Measurements from ENCODE around the gene MRTO4. TPM values are rescaled to one million over a fixed set of nuclear protein-coding genes. Genes with fewer than 3 reads are reported as not detected.
A peak's percentile ranks its signal among the peaks of the same experiment; 100 is the strongest.

Gene MRTO4
- total and polyA plus RNA-seq, 2 experiments from 2014 or later: 37.1 to 38.4 TPM

- Histone ChIP-seq H3K79me2 (ENCODE audit: insufficient read depth) (peaks cover 31% of the 10 kb centered on the region), H4K20me1 (ENCODE audit: insufficient read depth) (no peaks in the 10 kb centered on the region; the same call in 1 of the 2 replicates), H3F3A (ENCODE audit: insufficient read depth) (no peaks in the 10 kb centered on the region), H3K4me3 (no peak overlapping the region), H3K9ac (no peak overlapping the region), H3K9me3 (ENCODE audit: low read depth) (no peaks in the 10 kb centered on the region), H3K27me3 (replicated peaks; ENCODE audit: insufficient read depth) (no peaks in the 10 kb centered on the region), H3K36me3 (ENCODE audit: low read depth) (peaks cover 33% of the 10 kb centered on the region; the same call in 1 of the 2 replicates), H3K4me2 (ENCODE audit: unreplicated experiment) (no peak overlapping the region), H3K4me1 (ENCODE audit: insufficient read depth) (peaks cover 11% of the 10 kb centered on the region), H3K27ac (no peak overlapping the region), H2AFZ (no peak overlapping the region), H3K9me2 (ENCODE audit: insufficient read depth) (no peaks in the 10 kb centered on the region)
- DNase-seq: no peak
- TF ChIP-seq EZH2 (IDR thresholded peaks at IDR 0.05; ENCODE audit: insufficient read depth, poor library complexity, severe bottlenecking) (no peak), EZH2phosphoT487 (IDR thresholded peaks at IDR 0.05; ENCODE audit: insufficient read depth, low read depth) (no peak)
- in situ Hi-C loops (cut with MboI): no loop called here
- WGBS, 2 experiments (ENCODE audit: low coverage in 1 of 2, low lambda C conversion rate in 2 of 2, missing lambda C conversion rate in 2 of 2): 81 to 87% methylated on average over 5 to 6 of the region's 6 CpGs
These were observed 55.3 kb downstream of the MRTO4 start for GRCh38 chr1:19306941-19307340.

DNA sequence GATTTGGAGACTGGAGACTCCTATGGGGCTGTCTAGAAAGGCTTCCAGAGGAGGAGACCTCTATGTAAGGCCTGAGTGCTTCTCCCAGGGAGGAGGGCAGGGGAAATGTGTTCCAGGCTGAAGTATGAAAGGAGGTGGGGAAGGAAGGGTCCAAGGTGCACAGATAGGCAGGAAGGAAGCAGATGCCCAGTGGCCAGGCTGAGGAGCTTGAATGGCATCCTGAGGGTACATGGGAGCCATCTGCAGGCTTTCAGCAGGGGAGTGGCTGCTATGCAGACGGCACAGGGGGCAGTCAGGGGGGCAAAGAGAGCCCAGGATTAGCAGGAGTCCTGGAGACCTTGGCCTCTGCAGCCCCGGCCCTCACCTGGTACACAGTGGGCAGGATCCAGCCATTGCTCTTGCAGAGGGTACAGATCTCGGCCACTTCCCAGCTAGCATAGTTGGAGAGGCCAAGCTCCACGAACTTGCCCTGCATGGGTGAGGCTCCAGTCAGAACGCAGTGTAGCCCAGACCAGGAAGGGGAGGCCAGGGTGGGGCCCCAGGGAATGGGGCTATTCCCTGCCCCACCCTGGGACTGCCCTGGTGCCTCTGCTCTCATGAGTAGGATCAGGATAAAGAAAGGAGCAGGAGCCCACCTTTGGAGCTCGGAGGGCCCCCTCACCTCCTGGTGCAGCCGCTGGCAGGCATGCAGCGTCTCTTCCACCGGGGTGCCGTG is 56.3 kb downstream of the MRTO4 start:
- Histone ChIP-seq H3K79me2 (ENCODE audit: insufficient read depth) (peaks cover 31% of the 10 kb centered on the region), H3K9ac (no peak overlapping the region), H3K9me3 (ENCODE audit: low read depth) (no peaks in the 10 kb centered on the region), H3K36me3 (ENCODE audit: low read depth) (peaks cover 31% of the 10 kb centered on the region; the same call in 1 of the 2 replicates), H3F3A (ENCODE audit: insufficient read depth) (0 out of 2 replicates have a peak, but pooled peaks cover 3% of the 10 kb centered on the region), H3K4me2 (ENCODE audit: unreplicated experiment) (no peak overlapping the region), H3K4me3 (no peak overlapping the region), H3K4me1 (ENCODE audit: insufficient read depth) (peaks cover 15% of the 10 kb centered on the region), H2AFZ (no peak overlapping the region), H3K27me3 (replicated peaks; ENCODE audit: insufficient read depth) (no peaks in the 10 kb centered on the region), H3K27ac (no peak overlapping the region), H4K20me1 (ENCODE audit: insufficient read depth) (no peaks in the 10 kb centered on the region; the same call in 1 of the 2 replicates), H3K9me2 (ENCODE audit: insufficient read depth) (no peaks in the 10 kb centered on the region)
- no peak for DNase-seq
- 89% methylated on average over 10 of the region's 10 CpGs for WGBS, 2 experiments (ENCODE audit: low coverage in 1 of 2, low lambda C conversion rate in 2 of 2, missing lambda C conversion rate in 2 of 2)
- in situ Hi-C loops (cut with MboI): no loop called here
- TF ChIP-seq EZH2 (IDR thresholded peaks at IDR 0.05; ENCODE audit: insufficient read depth, poor library complexity, severe bottlenecking) (no peak), EZH2phosphoT487 (IDR thresholded peaks at IDR 0.05; ENCODE audit: insufficient read depth, low read depth) (no peak)

DNA sequence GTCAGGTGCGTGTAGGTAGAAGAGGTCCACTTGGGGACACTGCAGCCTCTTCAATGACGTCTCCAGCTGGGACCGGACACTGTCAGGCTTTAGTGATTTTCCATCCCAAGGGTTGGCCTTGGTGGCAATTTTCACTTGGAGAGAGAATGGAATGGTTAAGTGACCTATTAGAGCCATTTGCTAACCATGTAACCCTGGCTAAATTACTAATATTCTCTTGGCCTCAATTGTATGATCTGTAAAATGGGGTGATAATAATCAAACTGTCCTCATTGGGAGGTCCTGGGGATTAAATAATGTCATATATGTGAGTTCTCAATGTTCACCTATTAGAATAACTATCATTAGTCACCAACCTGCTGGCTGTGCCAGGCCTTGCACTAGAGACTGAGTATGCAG is 56.9 kb downstream of the MRTO4 start:
- H3K4me1 ChIP-seq (ENCODE audit: insufficient read depth): peaks cover 16% of the 10 kb centered on the region
- in situ Hi-C loops (cut with MboI): no loop called here
- no peak overlapping the region for H3K4me3 ChIP-seq
- WGBS, 2 experiments (ENCODE audit: low coverage in 1 of 2, low lambda C conversion rate in 2 of 2, missing lambda C conversion rate in 2 of 2): 96 to 97% methylated on average over 3 of the region's 3 CpGs
- H3K9me2 ChIP-seq (ENCODE audit: insufficient read depth): no peaks in the 10 kb centered on the region
- TF ChIP-seq EZH2phosphoT487 (IDR thresholded peaks at IDR 0.05; ENCODE audit: insufficient read depth, low read depth) (no peak), EZH2 (IDR thresholded peaks at IDR 0.05; ENCODE audit: insufficient read depth, poor library complexity, severe bottlenecking) (no peak)
- peaks cover 35% of the 10 kb centered on the region for H3K79me2 ChIP-seq (ENCODE audit: insufficient read depth)
- no peak overlapping the region for H3K9ac ChIP-seq
- no peaks in the 10 kb centered on the region for H3K27me3 ChIP-seq (replicated peaks; ENCODE audit: insufficient read depth)
- no peak overlapping the region for H3K4me2 ChIP-seq (ENCODE audit: unreplicated experiment)
- H3K9me3 ChIP-seq (ENCODE audit: low read depth): no peaks in the 10 kb centered on the region
- 0 out of 2 replicates have a peak, but pooled peaks cover 8% of the 10 kb centered on the region for H3F3A ChIP-seq (ENCODE audit: insufficient read depth)
- DNase-seq: no peak
- H4K20me1 ChIP-seq (ENCODE audit: insufficient read depth): no peaks in the 10 kb centered on the region; the same call in 1 of the 2 replicates
- peaks cover 26% of the 10 kb centered on the region; the same call in 1 of the 2 replicates for H3K36me3 ChIP-seq (ENCODE audit: low read depth)
- no peak overlapping the region for H2AFZ ChIP-seq
- H3K27ac ChIP-seq: no peak overlapping the region

DNA sequence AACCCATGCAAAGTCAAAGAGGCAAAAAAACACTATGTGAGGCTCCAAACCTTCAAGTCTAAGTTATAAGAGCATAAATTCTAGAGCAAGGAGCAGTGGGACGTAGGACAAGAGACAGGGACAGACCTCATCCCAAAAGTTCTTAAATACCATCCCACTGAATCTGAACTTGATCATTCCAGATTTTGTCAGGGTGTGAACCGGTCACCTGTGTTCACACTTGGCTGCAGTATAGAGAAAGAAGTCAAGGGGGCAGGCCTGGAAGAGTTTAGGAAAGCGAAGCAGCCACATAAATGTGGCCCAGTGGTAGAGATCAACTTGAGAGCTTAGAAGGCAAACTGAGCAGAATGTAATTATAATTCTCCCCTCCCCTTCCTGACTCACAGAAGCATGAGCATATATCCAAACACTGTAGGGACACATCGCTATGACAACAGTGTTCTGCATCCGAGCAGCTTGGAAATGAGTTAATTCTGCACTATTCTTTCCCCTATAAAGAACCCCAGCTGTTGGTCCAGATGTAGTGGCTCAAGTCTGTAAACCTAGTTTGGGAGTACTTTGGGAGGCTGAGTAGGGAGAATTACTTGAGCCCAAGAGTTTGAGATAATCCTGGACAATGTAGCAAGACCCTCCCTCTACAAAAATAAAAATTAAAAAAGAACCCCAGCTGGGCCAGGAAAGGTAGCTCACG is 57.7 kb downstream of the MRTO4 start:
- peaks cover 16% of the 10 kb centered on the region for H3K4me1 ChIP-seq (ENCODE audit: insufficient read depth)
- peaks cover 21% of the 10 kb centered on the region; the same call in 1 of the 2 replicates for H3K36me3 ChIP-seq (ENCODE audit: low read depth)
- H3K9me2 ChIP-seq (ENCODE audit: insufficient read depth): no peaks in the 10 kb centered on the region
- WGBS, 2 experiments (ENCODE audit: low coverage in 1 of 2, low lambda C conversion rate in 2 of 2, missing lambda C conversion rate in 2 of 2): 80 to 81% methylated on average over 6 of the region's 6 CpGs
- H3K27ac ChIP-seq: peak overlapping the region; percentile 31
- peak; percentile 94 for DNase-seq
- peaks cover 35% of the 10 kb centered on the region for H3K79me2 ChIP-seq (ENCODE audit: insufficient read depth)
- 0 out of 2 replicates have a peak, but pooled peaks cover 8% of the 10 kb centered on the region for H3F3A ChIP-seq (ENCODE audit: insufficient read depth)
- in situ Hi-C loops (cut with MboI): no loop called here
- no peaks in the 10 kb centered on the region for H3K9me3 ChIP-seq (ENCODE audit: low read depth)
- H3K9ac ChIP-seq: peak overlapping the region; percentile 8; the same call in 1 of the 2 replicates
- no peaks in the 10 kb centered on the region for H3K27me3 ChIP-seq (replicated peaks; ENCODE audit: insufficient read depth)
- no peak overlapping the region for H3K4me3 ChIP-seq
- TF ChIP-seq EZH2phosphoT487 (IDR thresholded peaks at IDR 0.05; ENCODE audit: insufficient read depth, low read depth) (no peak), EZH2 (IDR thresholded peaks at IDR 0.05; ENCODE audit: insufficient read depth, poor library complexity, severe bottlenecking) (no peak)
- peak overlapping the region; percentile 5 for H3K4me2 ChIP-seq (ENCODE audit: unreplicated experiment)
- no peak overlapping the region for H2AFZ ChIP-seq
- H4K20me1 ChIP-seq (ENCODE audit: insufficient read depth): no peaks in the 10 kb centered on the region; the same call in 1 of the 2 replicates

Small RNA genes lying within 50 kb of the gene (small RNA-seq; reads per million reads assigned to genes)
- not detected for gene RNU6-1099P (ENCODE audit: low read depth, low replicate concordance)

Other genes starting within 250 kb of the MRTO4 start
- 63.7 and 69.9 TPM in 2 replicates for gene UBR4, start 41.5 kb upstream of the MRTO4 start, total RNA-seq (2014; rRNA removed; shearing (Covaris generic))
- gene UBR4, start 41.5 kb upstream of the MRTO4 start, polyA plus RNA-seq (2016; fragmentation: Nextera tagmentation; extraction: Ambion mirVana): 45.4 and 49.4 TPM in 2 replicates
- 58.7 and 69.4 TPM in 2 replicates for gene EMC1, start 281 bp upstream of the MRTO4 start, total RNA-seq (2014; rRNA removed; shearing (Covaris generic))
- gene EMC1, start 281 bp upstream of the MRTO4 start, polyA plus RNA-seq (2016; fragmentation: Nextera tagmentation; extraction: Ambion mirVana): 54.5 and 56.9 TPM in 2 replicates
- 0.11 and 0.51 TPM in 2 replicates for gene AKR7A3, start 37.0 kb downstream of the MRTO4 start, total RNA-seq (2014; rRNA removed; shearing (Covaris generic))
- gene AKR7A3, start 37.0 kb downstream of the MRTO4 start, polyA plus RNA-seq (2016; fragmentation: Nextera tagmentation; extraction: Ambion mirVana): 0.18 and 0.24 TPM in 2 replicates
- gene AKR7A2, start 60.3 kb downstream of the MRTO4 start, total RNA-seq (2014; rRNA removed; shearing (Covaris generic)): 93.1 and 116 TPM in 2 replicates
- gene AKR7A2, start 60.3 kb downstream of the MRTO4 start, polyA plus RNA-seq (2016; fragmentation: Nextera tagmentation; extraction: Ambion mirVana): 96.6 and 97.1 TPM in 2 replicates
- gene SLC66A1, start 60.5 kb downstream of the MRTO4 start, total RNA-seq (2014; rRNA removed; shearing (Covaris generic)): 16.2 and 20.5 TPM in 2 replicates
- 13.1 and 13.5 TPM in 2 replicates for gene SLC66A1, start 60.5 kb downstream of the MRTO4 start, polyA plus RNA-seq (2016; fragmentation: Nextera tagmentation; extraction: Ambion mirVana)
- gene CAPZB, start 233.7 kb downstream of the MRTO4 start, total RNA-seq (2014; rRNA removed; shearing (Covaris generic)): 188 and 229 TPM in 2 replicates
- gene CAPZB, start 233.7 kb downstream of the MRTO4 start, polyA plus RNA-seq (2016; fragmentation: Nextera tagmentation; extraction: Ambion mirVana): 494 and 506 TPM in 2 replicates

Data from GM23248 (cell line).